Neural progenitor cell (in vitro differentiated cells): ENCODE results near the gene CPNE1.
"Not testable (repeated sequence)": the region's sequence is repeated elsewhere in the genome, so short reads cannot be mapped to it uniquely, and the experiment has no call there.

Experiments
- CTCF ChIP-seq: fragments of 200-600 bp; sonication (generic); IDR thresholded peaks from 2 replicates; pipeline ENCODE4 v1.5.1; 2017; ENCODE audit warnings: antibody characterized with exemption, mild to moderate bottlenecking
- EZH2 ChIP-seq: fragments of 200-600 bp; sonication (generic); IDR thresholded peaks from 2 replicates; pipeline ENCODE4 v1.6.1; 2017; ENCODE audit warnings: antibody characterized with exemption, mild to moderate bottlenecking, moderate library complexity
- EZH2phosphoT487 ChIP-seq: fragments of 200-600 bp; sonication (generic); IDR thresholded peaks from 2 replicates; pipeline ENCODE4 v1.6.1; 2017; ENCODE audit warnings: antibody characterized with exemption

- peak; percentile 27 for TF ChIP-seq CTCF
- TF ChIP-seq EZH2, EZH2phosphoT487: not testable (repeated sequence)
Measured at GRCh38 chr20:35686872-35687271, 22.2 kb upstream of the CPNE1 start.
